Ascending aorta (tissue), 2 donors: Measurements from ENCODE around the gene TBX10. TPM values are rescaled to one million over a fixed set of nuclear protein-coding genes. Genes with fewer than 3 reads are reported as not detected.
"Not testable (repeated sequence)": the region's sequence is repeated elsewhere in the genome, so short reads cannot be mapped to it uniquely, and the experiment has no call there.

Source experiments
- DNase-seq, 2 donors: peaks; one replicate each; pipeline ENCODE4 v3.0.0-alpha.2; 2019; ENCODE audit warnings: low spot score in 2 of 2
- H3K27ac ChIP-seq, 2 donors: fragments of 200-600 bp; sonication (generic); one replicate each; pipeline ENCODE4 v1.5.1; 2016 to 2017; ENCODE audit warnings: mild to moderate bottlenecking in 1 of 2
- H3K27me3 ChIP-seq: fragments of 200-600 bp; sonication (generic); one replicate; pipeline ENCODE4 v1.5.1; 2017
- H3K36me3 ChIP-seq, 2 donors: fragments of 200-600 bp; sonication (generic); one replicate each; pipeline ENCODE4 v1.5.1; 2016
- H3K4me1 ChIP-seq, 2 donors: fragments of 200-600 bp; sonication (generic); one replicate each; pipeline ENCODE4 v1.5.1; 2016 to 2017; ENCODE audit warnings: mild to moderate bottlenecking in 1 of 2
- H3K4me3 ChIP-seq, 2 donors: fragments of 200-600 bp; sonication (generic); one replicate each; pipeline ENCODE4 v1.5.1; 2016 to 2017; ENCODE audit warnings: mild to moderate bottlenecking in 1 of 2
- H3K9me3 ChIP-seq, 2 donors: fragments of 200-600 bp; sonication (generic); one replicate each; pipeline ENCODE4 v1.5.1; 2016
- CTCF ChIP-seq, 3 experiments: fragments of 200-600 bp in 2 of 3; fragments of 450-650 bp in 1 of 3; sonication (generic) in 2 of 3; IDR thresholded peaks; one replicate each; pipeline ENCODE4 v1.5.1; 2016 to 2019; ENCODE audit warnings: antibody characterized with exemption in 3 of 3, mild to moderate bottlenecking in 1 of 3, moderate library complexity in 1 of 3
- intact Hi-C: fragments of 100-400 bp; cut with DNase I; formaldehyde crosslinking; loops from one replicate; pipeline ENCODE4 v1.15.1; 2023
- total RNA-seq: library from RNA; depleted of rRNA; stranded (reverse); fragments of >200 nt; gene quantifications from one replicate; pipeline ENCODE4 v1.1.0, GENCODE V29; 2016

The TBX10 gene
- total RNA-seq, 1 donor from 2014 or later: not detected

GRCh38 chr11:67662142-67662834 is 22.7 kb upstream of the TBX10 start:
- H3K36me3 ChIP-seq: no peaks in the 10 kb centered on the region
- no peak for TF ChIP-seq CTCF (IDR thresholded peaks at IDR 0.05)
- H3K27ac ChIP-seq: no peak overlapping the region
- peaks cover 0 to 5% of the 10 kb centered on the region in 2 donors for H3K4me1 ChIP-seq
- no peaks in the 10 kb centered on the region for H3K27me3 ChIP-seq
- no peaks in the 10 kb centered on the region for H3K9me3 ChIP-seq
- intact Hi-C loops: no loop called here
- H3K4me3 ChIP-seq: no peak overlapping the region
- peak in 1 of 2 donors; percentile 41 for DNase-seq

- DNase-seq, H3K4me3 ChIP-seq, H3K36me3 ChIP-seq, H3K9me3 ChIP-seq, intact Hi-C loops, H3K27ac ChIP-seq, H3K27me3 ChIP-seq, H3K4me1 ChIP-seq: not testable (repeated sequence)
Observed at GRCh38 chr11:67660752-67661151, 21.2 kb upstream of the TBX10 start.

GRCh38 chr11:67659651-67660165 is 20.1 kb upstream of the TBX10 start:
- not testable (repeated sequence) for H3K4me1 ChIP-seq, H3K27ac ChIP-seq, H3K9me3 ChIP-seq, H3K27me3 ChIP-seq, H3K36me3 ChIP-seq, H3K4me3 ChIP-seq
- DNase-seq: peak in 1 of 2 donors; percentile 41
- intact Hi-C loops: loop anchor here (5.0 kb wide), 1 partner anchor 77 kb away; the partner anchor contains the start of gene GSTP1
- TF ChIP-seq CTCF (IDR thresholded peaks at IDR 0.05): peak in 1 of 3 experiments; percentile 17

GRCh38 chr11:67657300-67657699 is 17.7 kb upstream of the TBX10 start:
- Histone ChIP-seq H3K27me3 (no peaks in the 10 kb centered on the region), H3K27ac (peak overlapping the region; percentile 13 to 72), H3K9me3 (no peaks in the 10 kb centered on the region), H3K4me3 (no peak overlapping the region), H3K4me1 (peaks cover 0 to 9% of the 10 kb centered on the region in 2 donors), H3K36me3 (no peaks in the 10 kb centered on the region)
- no peak for TF ChIP-seq CTCF (IDR thresholded peaks at IDR 0.05)
- no peak for DNase-seq
- intact Hi-C loops: loop anchor here (5.0 kb wide), 1 partner anchor 75 kb away; the partner anchor contains the start of gene GSTP1

- Histone ChIP-seq H3K9me3 (no peaks in the 10 kb centered on the region), H3K4me3 (no peak overlapping the region), H3K4me1 (peaks cover 0 to 9% of the 10 kb centered on the region in 2 donors), H3K36me3 (no peaks in the 10 kb centered on the region), H3K27me3 (no peaks in the 10 kb centered on the region), H3K27ac (peak overlapping the region in 1 of 2 donors; percentile 72)
- DNase-seq: no peak
- intact Hi-C loops: loop anchor here (5.0 kb wide), 1 partner anchor 74 kb away; the partner anchor contains the start of gene GSTP1
- no peak for TF ChIP-seq CTCF (IDR thresholded peaks at IDR 0.05)
Observed at GRCh38 chr11:67656278-67656922, 16.8 kb upstream of the TBX10 start.

GRCh38 chr11:67654225-67654624 is 14.7 kb upstream of the TBX10 start:
- H3K9me3 ChIP-seq: no peaks in the 10 kb centered on the region
- DNase-seq: no peak
- TF ChIP-seq CTCF (IDR thresholded peaks at IDR 0.05): no peak
- H3K4me3 ChIP-seq: no peak overlapping the region
- intact Hi-C loops: no loop called here
- peaks cover 0 to 9% of the 10 kb centered on the region in 2 donors for H3K4me1 ChIP-seq
- H3K27me3 ChIP-seq: no peaks in the 10 kb centered on the region
- H3K36me3 ChIP-seq: no peaks in the 10 kb centered on the region
- H3K27ac ChIP-seq: no peak overlapping the region
